GM21528 (cell line): Measurements from ENCODE around the gene UBIAD1.
"Not testable (repeated sequence)": the region's sequence is repeated elsewhere in the genome, so short reads cannot be mapped to it uniquely, and the experiment has no call there.

Source experiments
- ATAC-seq: cut with Tn5 transposase; IDR thresholded peaks from one replicate; pipeline ENCODE4 v1.9.1; 2021; ENCODE audit warnings: mild to moderate bottlenecking, moderate library complexity; ENCODE audit not compliant: unreplicated experiment, low FRiP score

UBIAD1 gene

GRCh38 chr1:11272832-11273594 lies at the start of gene UBIAD1:
TSS of gene UBIAD1 (plus strand) at chr1:11273198. CDS start at chr1:11273532, 334 bp downstream.
- peak; percentile 84 for ATAC-seq

GRCh38 chr1:11227106-11228077 lies 45.6 kb upstream of the UBIAD1 start:
- peak; percentile 78 for ATAC-seq

- ATAC-seq: no peak
Observed at GRCh38 chr1:11229203-11229602, 43.8 kb upstream of the UBIAD1 start.

- no peak for ATAC-seq
Observed at GRCh38 chr1:11233208-11233607, 39.8 kb upstream of the UBIAD1 start.

GRCh38 chr1:11237356-11237755 lies 35.6 kb upstream of the UBIAD1 start:
- ATAC-seq: no peak

- no peak for ATAC-seq
Observed at GRCh38 chr1:11238311-11238710, 34.7 kb upstream of the UBIAD1 start.

- no peak for ATAC-seq
Observed at GRCh38 chr1:11245248-11245647, 27.8 kb upstream of the UBIAD1 start.

- ATAC-seq: no peak
Observed at GRCh38 chr1:11245904-11246719, 26.9 kb upstream of the UBIAD1 start.

GRCh38 chr1:11248169-11248568 lies 24.8 kb upstream of the UBIAD1 start:
- no peak for ATAC-seq

- ATAC-seq: no peak
Observed at GRCh38 chr1:11252538-11252937, 20.5 kb upstream of the UBIAD1 start.

GRCh38 chr1:11253226-11253625 lies 19.8 kb upstream of the UBIAD1 start:
- ATAC-seq: no peak

- ATAC-seq: no peak
Observed at GRCh38 chr1:11256299-11256698, 16.7 kb upstream of the UBIAD1 start.

- peak; percentile 97 for ATAC-seq
Observed at GRCh38 chr1:11262171-11263049, 10.6 kb upstream of the UBIAD1 start, which contains the start of gene MTOR. TSS of gene MTOR (minus strand) at chr1:11262551. CDS start at chr1:11259409, 3,142 bp downstream.

- ATAC-seq: no peak
Observed at GRCh38 chr1:11266268-11267074, 6.5 kb upstream of the UBIAD1 start.

- ATAC-seq: not testable (repeated sequence)
Observed at GRCh38 chr1:11267350-11268337, 5.4 kb upstream of the UBIAD1 start.

GRCh38 chr1:11272544-11272831 lies 510 bp upstream of the UBIAD1 start:
- no peak for ATAC-seq

GRCh38 chr1:11273595-11274234 lies 717 bp downstream of the UBIAD1 start:
- no peak for ATAC-seq
